Measurements from ENCODE around the gene NUDT3.

DNA sequence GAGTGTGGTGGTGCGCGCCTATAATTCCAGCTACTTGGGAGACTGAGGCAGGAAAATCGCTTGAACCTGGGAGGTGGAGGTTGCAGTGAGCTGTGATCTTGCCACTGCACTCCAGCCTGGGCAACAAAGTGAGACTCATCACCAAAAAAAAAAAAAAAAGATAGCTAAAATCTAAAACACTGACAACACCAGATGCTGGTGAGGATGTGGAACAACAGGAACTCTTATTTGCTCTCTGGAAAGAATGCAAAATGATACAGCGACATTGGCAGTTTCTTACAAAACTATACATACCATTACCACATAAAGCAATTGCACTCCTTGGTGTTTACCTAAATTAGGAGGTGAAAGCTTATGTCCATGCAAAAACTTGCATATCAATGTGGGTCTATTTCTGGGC is 80.2 kb downstream of the NUDT3 start:
- TF ChIP-seq, protein P1, sequence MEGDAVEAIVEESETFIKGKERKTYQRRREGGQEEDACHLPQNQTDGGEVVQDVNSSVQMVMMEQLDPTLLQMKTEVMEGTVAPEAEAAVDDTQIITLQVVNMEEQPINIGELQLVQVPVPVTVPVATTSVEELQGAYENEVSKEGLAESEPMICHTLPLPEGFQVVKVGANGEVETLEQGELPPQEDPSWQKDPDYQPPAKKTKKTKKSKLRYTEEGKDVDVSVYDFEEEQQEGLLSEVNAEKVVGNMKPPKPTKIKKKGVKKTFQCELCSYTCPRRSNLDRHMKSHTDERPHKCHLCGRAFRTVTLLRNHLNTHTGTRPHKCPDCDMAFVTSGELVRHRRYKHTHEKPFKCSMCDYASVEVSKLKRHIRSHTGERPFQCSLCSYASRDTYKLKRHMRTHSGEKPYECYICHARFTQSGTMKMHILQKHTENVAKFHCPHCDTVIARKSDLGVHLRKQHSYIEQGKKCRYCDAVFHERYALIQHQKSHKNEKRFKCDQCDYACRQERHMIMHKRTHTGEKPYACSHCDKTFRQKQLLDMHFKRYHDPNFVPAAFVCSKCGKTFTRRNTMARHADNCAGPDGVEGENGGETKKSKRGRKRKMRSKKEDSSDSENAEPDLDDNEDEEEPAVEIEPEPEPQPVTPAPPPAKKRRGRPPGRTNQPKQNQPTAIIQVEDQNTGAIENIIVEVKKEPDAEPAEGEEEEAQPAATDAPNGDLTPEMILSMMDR (IDR thresholded peaks at IDR 0.05), result no peak
- TF ChIP-seq POLR2A (IDR thresholded peaks at IDR 0.05), result no peak

All from ovary (tissue), 3 donors.